ENCODE measurements around the gene TMEM161B. TPM values are rescaled to one million over a fixed set of nuclear protein-coding genes. Genes with fewer than 3 reads are reported as not detected.

Gene TMEM161B
- total and polyA plus RNA-seq, 2 of the 13 experiments (the other 11 are each of a cell fraction or from before 2014, with no cell fraction given) = 15.0 to 22.1 TPM

- no peak for TF ChIP-seq ZFP91 (CRISPR knock-in tag; IDR thresholded peaks at IDR 0.05; ENCODE audit: borderline replicate concordance)
- no peak for TF ChIP-seq MBD4 (IDR thresholded peaks at IDR 0.05; ENCODE audit: borderline replicate concordance, low read length)
- no peak for TF ChIP-seq SNRNP70 (IDR thresholded peaks at IDR 0.05; ENCODE audit: low read depth, low read length)
- no peak for TF ChIP-seq SIX4 (CRISPR knock-in tag; IDR thresholded peaks at IDR 0.05)
- no peak for TF ChIP-seq SKI (IDR thresholded peaks at IDR 0.05; ENCODE audit: partially characterized antibody)
- no peak for TF ChIP-seq GRHL1 (CRISPR knock-in tag; conservative IDR thresholded peaks at IDR 0.05)
- TF ChIP-seq ZSCAN31 (CRISPR knock-in tag; IDR thresholded peaks at IDR 0.05; ENCODE audit: low read depth) = no peak
- no peak for TF ChIP-seq RFX3 (CRISPR knock-in tag; IDR thresholded peaks at IDR 0.05)
These were observed 7.7 kb upstream of the TMEM161B start (continued) for GRCh38 chr5:88276378-88276777.

- in situ Hi-C loops (cut with HindIII; ENCODE audit: extremely low pct_ligation_motif_present, low pct_unique_long_range_greater_than_20kb) = no loop called here
- H3K27me3 ChIP-seq (ENCODE audit: control insufficient read depth in 1 of 2, insufficient read depth in 2 of 2, low read length in 2 of 2) = no peaks in the 10 kb centered on the region
- DNase-seq (ENCODE audit: low spot score) = no peak
- H3K36me3 ChIP-seq (replicated peaks in 1 of 2; ENCODE audit: control insufficient read depth in 1 of 2, insufficient read depth in 2 of 2, low read length in 2 of 2) = peaks cover 2 to 3% of the 10 kb centered on the region in 2 experiments; a peak in 3 of 5 replicates
- intact Hi-C loops (cut with micrococcal nuclease; ENCODE audit: unreplicated experiment) = no loop called here
- ChIA-PET POLR2A (no interaction called here), CTCF (ENCODE audit: low intra/inter-chr PET ratio, low total read pairs) (no interaction called here)
- TF ChIP-seq CBFB (CRISPR knock-in tag; IDR thresholded peaks at IDR 0.05) (no peak), ZNF619 (CRISPR knock-in tag; IDR thresholded peaks at IDR 0.05) (no peak), ZBTB3 (CRISPR knock-in tag; IDR thresholded peaks at IDR 0.05; ENCODE audit: borderline replicate concordance, low read depth) (no peak), SSRP1 (CRISPR knock-in tag; IDR thresholded peaks at IDR 0.05) (no peak), ZNF142 (CRISPR knock-in tag; IDR thresholded peaks at IDR 0.05) (no peak)
- H3K4me2 ChIP-seq (ENCODE audit: low read depth, low read length) = no peak overlapping the region
- no TSS peak for BruUV-seq (replicated peaks)
- FAIRE-seq = no peak
- H3K4me3 ChIP-seq (replicated peaks in 1 of 3; ENCODE audit: insufficient read depth in 1 of 3, low read depth in 2 of 3, low read length in 3 of 3) = no peak overlapping the region
- ATAC-seq = no peak
- H3K4me1 ChIP-seq (ENCODE audit: insufficient read depth, low read length) = peaks cover 5% of the 10 kb centered on the region
- no peaks in the 10 kb centered on the region for H3K79me2 ChIP-seq (ENCODE audit: insufficient read depth, low read length)
- no peaks in the 10 kb centered on the region for H3K9me3 ChIP-seq (ENCODE audit: low read length)
- no peak overlapping the region for H3K27ac ChIP-seq (ENCODE audit: extremely low read length, insufficient read depth, low read length)
- H3K9ac ChIP-seq (ENCODE audit: insufficient read depth, low read depth, low read length) = no peak overlapping the region
- no peaks in the 10 kb centered on the region for H4K20me1 ChIP-seq (ENCODE audit: insufficient read depth, low read length)
- no peak overlapping the region for H2AFZ ChIP-seq (ENCODE audit: low read length)
These were observed 6.9 kb upstream of the TMEM161B start for GRCh38 chr5:88275581-88275980.

All from HepG2 (cell line).